GM15510 (cell line): ENCODE measurements around the gene SOD2.

Source experiments
- POLR2A ChIP-seq: IDR thresholded peaks from 3 replicates; pipeline ENCODE4 v1.6.1; 2011; ENCODE audit warnings: borderline replicate concordance; ENCODE audit not compliant: insufficient read length; ENCODE audit errors: extremely low read depth

The SOD2 gene

DNA sequence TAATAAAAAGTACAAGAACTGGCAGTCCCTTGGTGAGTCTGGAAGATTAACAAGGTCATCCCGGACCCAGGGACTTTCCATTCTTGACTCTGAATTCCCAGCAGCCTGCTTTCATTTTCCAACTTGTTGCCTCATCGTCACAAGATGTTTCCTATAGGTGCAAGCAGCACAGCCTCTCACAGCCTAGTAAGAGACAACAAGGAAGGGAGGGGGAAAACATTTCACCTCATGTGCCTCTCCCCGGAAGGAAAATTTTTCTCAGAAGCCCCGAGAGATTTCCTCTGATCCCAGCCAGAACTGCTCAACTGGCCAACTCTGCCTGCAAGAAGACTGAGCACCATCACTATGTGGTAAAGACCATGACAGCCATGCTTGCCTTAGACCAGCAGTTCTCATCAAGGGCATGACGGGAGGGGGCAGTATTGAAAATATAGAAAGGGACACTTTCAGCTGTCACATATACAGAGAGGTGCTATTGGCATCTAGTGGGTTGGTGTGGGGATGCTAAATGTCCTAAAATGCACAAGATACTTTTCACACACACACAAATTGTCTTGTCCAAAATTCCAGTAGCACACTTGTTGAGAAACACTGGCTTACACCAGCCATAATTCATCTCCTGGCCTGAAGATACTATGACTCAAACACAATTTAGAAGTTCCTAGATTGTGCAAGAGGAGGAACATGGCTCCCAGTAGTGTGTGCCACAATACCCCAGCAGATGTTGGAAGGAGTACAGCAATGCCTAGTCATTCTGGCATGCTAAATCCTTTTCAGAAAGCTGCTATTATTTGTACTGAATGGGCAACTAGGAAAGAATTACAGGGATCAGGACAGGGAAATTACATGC lies 23.4 kb upstream of the SOD2 start:
- no peak for TF ChIP-seq POLR2A

DNA sequence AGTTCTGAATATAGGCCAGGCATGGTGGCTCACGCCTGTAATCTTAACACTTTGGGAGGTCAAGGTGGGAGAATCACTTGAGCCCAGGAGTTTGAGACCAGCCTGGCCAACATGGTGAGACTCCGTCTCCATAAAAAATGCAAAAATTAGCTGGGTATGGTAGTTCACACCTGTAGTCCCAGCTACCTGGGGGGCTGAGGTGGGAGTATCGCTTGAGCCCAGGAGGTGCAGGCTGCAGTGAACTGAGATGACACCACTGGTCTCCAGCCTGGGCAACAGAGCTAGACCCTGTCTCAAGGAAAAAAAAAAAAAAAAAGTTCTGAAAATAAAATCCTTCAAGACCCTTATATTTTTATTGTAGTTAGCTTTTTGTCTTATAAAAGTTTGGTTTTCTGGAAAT lies 22.6 kb upstream of the SOD2 start:
- TF ChIP-seq POLR2A, result no peak

DNA sequence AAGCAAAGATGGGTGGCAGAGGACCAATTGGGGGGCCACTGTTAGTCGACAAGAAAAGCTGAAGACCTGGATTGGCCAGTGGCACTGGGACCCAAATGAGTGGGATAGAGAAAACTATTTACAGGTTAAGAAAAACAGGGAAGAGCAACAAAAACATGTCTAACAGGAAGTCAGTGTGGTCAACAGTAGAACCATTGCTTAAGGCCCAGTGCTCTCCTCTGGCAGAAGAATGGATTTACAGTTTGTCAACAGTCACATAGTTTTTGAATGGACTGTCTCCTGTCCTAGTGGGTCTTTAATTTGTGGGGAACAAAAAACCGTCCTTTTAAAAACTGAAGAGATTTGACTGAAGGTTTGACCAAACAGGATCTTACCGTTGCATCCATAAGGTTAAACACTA lies 22.1 kb upstream of the SOD2 start:
- no peak for TF ChIP-seq POLR2A

DNA sequence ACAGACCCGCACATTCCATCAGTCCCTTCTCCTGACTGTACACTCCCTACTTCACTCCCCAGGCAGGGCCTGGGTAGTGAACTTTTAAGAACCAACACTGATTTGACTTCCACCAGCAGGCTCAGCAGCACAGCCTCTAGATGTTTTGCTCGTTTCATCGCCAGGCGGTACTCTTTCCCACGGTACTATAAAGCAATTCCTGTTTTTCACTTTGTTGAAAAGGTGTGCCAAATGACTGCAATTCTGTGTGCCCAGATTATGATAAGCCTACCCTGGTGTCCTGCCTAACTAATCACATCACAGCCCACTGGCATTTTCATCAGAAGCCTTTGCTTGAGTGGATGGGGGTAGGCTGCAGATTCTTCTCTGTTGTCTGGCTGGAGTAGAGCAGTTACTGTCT lies 21.4 kb upstream of the SOD2 start:
- TF ChIP-seq POLR2A, result no peak

DNA sequence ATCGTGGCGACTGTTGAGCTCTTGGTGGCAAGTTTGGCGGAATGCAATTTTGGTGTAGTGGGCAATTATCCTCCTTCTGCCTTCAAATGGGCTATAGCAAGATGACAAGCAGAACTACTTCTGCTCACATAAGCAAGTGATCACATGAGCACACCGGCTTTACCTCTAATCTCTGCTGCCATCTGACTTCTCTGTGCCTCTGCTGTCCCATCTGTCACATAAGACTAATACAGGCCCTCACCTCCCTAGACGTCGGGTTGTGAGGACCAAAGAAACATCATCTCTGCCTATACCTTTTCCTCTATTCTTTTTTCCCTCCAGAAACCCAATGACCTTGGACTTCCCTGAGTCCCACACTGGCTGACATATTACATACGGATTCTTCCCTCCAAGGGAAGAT lies 20.9 kb upstream of the SOD2 start:
- TF ChIP-seq POLR2A, result no peak

DNA sequence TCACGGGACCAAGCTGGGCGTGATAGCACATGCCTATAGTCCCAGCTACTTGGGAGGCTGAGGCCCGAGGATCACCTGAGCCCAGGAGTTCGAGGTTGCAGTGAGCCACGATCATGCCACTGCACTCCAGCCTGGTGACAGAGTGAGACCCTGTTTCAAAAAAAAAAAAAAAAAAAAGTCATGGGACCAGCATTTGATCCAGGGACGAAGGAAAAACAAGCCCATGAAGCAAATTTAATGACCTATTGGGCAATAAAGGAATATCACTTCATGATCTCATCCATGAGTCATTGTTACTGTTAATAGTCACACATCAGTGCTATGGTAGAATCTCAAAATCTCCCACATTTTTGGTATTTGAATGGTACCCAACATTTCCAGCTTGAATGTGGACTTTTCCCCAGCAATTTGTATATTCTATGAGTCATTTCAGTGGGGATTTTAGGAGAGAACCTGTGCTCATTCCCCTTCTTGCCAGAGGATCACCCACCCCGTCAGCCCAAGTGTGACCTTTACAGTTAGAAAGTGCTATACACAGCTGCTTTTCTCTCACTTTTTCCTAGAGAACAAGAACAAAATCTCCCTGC lies 8.5 kb upstream of the SOD2 start:
- TF ChIP-seq POLR2A, result no peak

DNA sequence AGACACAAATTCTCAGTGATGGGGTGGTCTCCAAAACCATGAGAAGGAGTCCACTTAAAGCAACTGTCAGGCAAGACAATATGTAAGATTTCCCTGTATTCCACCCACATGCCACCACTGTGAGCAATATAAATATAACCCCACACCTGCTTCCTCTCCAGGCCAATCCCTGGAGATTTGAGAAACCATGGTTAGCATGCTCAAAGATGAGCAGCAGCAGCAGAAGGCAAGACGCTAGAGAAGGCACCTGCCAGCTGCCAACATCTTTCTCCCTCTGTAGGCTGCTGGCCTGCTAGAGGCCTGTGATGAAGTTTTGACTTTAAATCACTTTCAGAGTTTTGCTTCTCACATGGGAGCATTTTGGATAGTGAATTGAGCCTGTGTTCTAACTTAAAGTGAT lies 7.9 kb upstream of the SOD2 start:
- no peak for TF ChIP-seq POLR2A

DNA sequence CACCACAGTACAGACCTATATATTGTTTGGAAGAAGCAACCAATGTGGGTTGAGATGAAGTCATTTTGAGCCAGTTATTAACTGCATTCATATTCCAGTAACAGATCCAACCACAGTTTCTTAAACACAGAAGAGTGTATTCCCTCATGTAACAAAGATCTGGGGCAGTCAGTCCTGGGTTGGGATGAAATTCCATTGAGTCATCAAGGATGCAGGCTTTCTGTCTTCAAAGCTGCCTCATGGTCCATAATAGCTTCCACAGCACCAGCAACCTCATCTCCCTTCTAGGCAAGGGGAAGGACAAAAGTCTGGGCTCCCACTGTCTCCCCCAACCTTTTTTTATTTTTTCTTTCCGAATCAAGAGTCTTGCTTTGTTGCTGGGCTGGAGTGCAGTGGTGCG lies 2.9 kb upstream of the SOD2 start:
- no peak for TF ChIP-seq POLR2A

DNA sequence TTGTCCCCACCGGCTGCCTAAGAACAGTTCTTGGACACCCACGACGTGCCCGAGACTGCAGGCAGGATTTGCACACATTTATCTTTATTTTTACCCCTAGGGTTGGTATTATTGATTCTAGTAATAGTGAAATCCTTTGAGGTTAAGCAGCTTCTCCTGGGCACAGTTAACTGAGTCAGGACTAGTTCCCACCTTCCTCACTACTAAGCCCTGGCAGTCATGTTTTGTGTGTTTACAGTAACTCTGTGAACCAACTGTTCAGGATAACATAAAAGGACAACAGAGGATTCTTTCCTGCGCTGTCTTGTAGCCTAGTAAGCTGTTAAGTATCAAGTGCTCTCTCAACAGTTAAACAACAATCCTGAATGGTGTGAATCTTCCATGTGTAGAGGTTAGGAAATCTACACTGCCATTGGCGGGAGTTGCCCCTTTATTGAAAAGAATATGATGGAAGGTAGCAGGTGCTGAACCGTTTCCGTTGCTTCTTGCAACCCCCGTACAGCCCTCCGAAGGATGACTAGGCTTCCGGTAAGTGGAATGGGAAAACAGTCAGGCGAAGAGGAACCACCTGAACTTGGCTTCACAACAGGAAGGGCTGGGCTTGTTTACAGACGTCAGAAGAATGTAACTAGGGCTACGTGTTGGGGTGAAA lies 979 bp upstream of the SOD2 start:
- no peak for TF ChIP-seq POLR2A

DNA sequence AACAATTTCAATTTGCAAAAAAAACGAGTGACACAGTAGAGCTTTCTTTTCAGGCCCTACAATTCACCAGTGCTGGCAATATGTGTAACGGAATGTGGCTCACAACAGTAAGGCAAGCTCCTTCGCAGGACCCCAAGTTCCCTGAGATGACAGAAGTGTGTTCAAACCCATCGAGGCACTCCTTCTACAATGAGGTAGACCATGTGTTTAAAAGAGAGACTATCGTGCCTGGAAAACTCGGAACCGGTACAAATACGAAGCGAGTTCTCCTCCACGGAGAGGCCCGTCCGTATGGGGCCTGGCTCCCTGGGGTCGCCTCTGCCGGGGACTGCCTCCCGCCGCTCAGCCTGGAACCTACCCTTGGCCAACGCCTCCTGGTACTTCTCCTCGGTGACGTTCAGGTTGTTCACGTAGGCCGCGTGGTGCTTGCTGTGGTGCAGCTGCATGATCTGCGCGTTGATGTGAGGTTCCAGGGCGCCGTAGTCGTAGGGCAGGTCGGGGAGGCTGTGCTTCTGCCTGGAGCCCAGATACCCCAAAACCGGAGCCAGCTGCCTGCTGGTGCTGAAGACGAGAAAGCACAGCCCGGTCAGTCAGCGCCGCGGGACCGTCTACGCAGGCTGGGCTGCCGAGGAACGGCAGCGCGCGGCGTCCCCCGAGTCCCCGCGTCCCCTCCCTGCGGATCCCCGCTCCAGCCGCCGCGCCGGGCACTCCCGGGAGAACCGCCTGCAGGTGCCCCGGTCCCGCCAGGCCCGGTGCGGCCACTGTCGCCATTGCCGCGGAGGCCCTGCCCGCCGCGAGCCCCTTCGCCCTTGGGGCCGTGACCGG lies 526 bp downstream of the SOD2 start:
- TF ChIP-seq POLR2A, result no peak

DNA sequence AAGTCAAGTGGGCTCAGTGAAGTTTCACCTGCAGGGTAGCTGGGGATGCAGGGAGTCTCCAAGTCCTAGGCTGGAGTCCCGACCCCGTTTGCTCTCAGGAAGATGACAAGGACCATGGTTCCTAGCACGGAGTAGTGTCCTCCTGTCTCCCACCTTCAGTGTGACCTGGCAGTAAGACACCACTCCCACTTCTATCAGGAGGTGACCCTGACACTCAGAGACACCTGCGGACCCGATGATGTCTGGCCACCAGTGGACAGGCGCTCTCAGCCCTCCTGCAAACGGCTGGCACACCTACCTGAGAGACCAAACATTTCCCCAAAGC lies 1.1 kb downstream of the SOD2 start:
- TF ChIP-seq POLR2A, result no peak

DNA sequence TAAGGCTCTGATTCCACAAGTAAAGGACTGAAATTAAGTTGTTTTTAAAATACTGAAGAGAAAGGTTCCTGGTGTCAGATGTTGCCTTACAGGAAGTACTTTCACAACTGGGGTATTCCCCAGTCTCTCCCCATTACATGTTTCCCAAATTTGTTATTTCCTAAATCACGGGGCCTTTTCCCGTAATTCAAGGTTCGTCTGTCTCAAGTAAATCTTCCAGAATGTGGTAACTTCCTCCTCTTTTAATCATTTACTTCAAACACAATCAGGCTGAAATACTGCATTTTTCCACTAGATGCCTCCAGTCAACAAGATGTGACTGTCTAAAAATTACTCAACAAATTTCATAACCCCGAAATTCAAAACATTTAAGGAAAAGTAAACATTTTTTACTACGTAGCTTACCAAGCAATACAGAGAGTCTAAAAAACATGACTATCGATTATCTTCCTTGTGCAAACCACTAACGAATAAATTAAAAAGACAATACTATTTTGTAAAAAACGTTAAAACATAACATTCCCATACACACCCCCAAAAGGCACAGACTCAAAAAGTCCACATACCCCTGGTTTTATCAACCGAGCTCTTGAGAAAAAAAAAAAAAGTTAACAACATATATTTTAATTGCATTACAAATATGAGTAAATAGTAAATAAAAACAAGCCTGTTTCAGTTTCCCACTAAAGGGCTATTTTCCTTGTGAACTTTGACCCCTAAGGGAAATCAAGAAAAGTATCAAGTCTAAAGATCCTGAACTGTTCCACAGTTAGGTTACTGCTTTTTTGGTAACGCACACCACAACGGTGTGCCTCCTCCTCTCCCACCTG lies 1.7 kb downstream of the SOD2 start:
- TF ChIP-seq POLR2A, result no peak

DNA sequence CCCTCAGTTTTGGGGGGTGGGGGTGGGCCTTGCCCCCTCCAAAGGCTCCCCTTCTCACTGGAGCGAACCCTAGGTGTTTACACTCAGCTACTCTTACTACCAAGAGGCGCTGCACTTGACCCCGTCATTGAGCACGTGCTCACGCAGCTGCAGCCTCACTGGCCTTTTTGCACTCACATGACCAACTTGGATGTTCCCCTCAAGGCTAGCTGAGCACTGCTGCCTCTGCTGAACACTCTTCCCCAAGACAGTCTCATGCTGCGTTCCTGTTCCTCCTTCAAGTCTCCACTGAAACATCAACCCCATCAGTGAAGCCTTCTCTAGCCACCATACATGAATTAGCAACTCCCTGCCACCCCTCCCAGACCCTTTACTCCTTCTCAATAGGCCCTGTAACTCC lies 4.0 kb downstream of the SOD2 start:
- TF ChIP-seq POLR2A, result no peak

DNA sequence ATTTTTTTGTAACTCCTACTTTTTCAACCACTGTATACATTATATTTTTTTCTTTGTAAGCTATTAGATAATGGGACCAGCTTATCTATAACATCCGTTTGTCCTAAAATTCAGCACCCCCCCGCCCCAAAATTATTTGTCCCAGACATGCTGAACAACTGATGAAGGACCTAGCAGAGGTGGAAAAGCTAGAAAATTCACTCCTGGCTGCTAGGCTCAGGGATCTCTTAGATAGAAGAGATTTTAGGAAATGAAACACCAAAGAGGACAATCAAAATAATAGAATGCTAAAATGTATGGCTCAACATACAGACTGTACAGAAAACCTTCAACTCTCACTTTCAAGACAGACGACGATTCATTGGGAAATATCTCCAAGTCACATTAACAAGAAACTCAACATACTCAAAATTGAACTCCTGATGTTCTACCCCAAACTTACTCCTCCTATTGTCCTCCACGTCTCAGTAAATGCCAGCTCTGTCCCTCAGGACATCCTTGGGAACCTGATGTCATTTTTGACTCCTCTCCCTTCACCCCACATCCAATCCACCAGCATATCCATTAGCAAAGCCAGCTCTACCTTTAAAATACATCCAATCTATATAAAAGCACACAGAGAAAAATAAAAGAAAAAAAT lies 4.7 kb downstream of the SOD2 start:
- no peak for TF ChIP-seq POLR2A

DNA sequence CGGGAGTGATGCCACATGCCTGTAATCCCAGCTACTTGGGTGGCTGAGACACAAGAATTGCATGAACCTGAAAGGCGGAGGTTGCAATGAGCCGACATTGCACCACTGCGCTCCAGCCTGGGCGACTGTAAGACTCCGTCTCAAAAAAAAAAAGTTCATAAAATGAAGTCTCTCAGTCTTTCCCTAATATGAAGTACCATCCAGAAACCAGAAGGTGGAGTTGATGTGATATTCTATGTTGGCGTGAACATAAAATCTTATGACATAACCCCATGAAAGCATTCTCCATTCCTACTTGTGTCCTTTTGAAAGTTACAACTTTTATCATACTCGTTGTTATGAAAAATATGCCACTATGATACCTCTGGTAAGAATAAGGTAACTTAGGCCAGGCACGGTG lies 5.7 kb downstream of the SOD2 start:
- TF ChIP-seq POLR2A, result no peak

DNA sequence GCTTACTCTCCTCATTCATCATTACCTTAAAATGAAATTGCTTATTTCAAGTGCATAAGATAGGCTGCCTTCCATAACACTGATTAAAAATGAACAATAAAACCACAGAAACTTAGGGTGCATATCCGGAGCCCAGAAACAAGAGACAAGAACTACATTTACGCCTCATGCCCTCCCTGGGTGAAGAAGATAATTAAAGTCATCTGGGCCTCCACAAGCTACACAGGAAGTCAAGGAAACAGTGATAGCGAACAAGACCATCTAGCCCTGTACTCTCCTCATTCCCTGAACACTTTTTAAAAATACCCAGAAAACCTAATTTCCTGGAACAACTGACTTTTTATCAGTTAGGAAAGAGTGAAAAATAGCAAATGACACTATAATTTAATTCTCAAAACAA lies 6.3 kb downstream of the SOD2 start:
- TF ChIP-seq POLR2A, result no peak
